CD4-positive, alpha-beta T cell treated with Interleukin-17A for 1 hour (primary cell): ENCODE data around the gene AQP9.
"Not testable (repeated sequence)": the region's sequence is repeated elsewhere in the genome, so short reads cannot be mapped to it uniquely, and the experiment has no call there.

ENCODE experiments used
- DNase-seq: peaks from one replicate; pipeline ENCODE4 v3.0.0-alpha.2; 2020

The AQP9 gene

DNA sequence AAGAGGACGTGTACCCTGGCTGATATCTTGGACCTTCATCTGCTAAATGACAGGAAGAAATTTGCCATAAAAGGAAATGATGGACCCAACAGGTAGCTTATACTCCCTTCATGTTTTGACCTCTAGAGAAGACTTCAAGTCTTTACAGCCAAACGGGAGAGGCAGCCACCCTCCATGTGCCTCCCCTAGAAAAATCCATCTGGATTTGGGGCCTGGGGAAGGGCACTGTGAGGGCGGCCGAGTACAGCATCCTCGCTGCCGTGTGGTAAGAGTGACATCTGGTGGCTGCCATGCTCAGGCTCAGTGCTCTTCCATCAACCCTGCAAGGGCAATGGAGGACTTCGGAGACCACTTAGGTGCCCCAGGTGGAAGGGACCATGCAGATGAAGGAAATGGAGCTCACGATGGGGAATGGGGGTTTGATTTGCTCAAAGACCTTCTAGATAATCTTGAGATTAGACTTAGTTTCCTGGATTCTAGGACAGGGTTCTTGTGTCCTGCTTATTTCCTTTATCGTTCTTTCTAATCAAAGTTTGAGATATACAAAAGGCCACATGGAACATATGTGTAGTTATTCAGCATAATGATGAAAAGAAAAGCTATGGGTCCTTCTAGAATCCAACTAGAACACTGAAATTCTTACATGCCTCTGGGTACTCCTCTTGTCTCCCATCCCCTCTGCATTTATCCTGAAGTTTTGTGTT is 44.4 kb downstream of the AQP9 start:
- DNase-seq: peak; percentile 10

DNA sequence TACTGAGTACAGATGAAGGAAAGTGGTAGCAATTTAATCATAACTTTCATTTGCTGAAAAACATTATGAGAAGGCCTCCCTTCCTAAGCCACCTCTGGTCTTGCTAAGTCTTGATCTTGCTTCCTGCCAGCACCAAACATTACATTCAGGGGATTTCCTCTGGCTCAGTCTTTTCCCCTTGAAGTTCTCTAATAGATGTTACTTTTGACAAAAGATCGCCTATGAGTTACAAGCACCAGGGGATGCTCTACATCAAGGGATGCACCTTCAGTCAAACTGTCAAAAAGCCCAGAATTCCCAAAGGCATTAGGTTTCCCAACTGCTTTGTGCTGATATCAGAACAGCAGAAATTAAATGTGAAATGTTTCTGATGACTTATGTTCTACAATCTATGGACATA is 47.3 kb downstream of the AQP9 start:
- DNase-seq: no peak

DNA sequence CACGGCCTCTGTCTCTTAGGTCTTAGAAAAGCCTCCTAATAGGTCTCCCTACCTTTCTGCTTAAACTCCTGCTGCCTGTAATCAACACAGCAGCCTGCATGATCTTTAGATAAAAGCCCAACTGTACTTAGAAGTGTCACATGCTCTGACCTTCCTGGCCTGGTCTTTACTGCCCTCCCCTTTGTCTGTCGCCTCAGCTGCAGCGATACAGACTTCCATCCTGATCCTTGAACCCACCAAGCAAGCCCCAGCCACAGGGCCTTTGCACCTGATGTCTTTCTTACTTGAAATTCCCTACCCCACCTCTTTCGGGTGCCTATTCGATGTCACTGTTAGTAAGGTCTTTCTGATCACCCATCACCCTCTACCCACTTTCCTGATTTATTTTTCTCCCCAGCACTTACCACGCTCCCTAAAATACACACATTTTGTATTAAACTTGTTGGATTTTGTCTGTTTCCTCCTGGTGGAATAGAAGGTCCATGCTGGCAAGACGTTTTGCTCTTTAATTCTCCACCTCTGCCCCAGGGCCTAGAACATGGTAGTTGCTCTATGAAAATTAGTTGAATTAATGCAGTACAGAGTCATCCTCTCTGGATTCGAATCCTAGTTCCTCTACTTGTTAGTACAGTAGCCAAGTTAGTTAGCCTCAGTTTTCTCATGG is 51.1 kb downstream of the AQP9 start:
- no peak for DNase-seq

DNA sequence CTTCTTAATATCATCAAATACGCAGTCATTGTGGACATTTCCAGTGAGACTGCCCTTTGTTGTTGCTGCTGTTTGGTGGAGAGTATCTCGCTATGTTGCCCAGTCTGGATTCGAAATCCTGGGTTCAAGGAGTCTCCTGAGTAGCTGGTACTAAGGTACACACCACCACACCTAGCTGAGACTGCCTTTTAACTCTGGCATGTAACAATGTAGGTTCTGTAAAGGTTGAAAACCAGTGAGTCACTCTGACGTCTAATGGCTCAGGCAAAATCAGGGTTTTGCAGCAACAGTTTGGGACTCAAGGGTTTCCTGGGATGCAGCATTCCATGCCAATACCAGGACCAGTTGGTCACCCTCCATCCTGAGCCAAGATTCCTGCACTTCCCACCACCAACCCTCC is 52.2 kb downstream of the AQP9 start:
- DNase-seq: no peak

DNA sequence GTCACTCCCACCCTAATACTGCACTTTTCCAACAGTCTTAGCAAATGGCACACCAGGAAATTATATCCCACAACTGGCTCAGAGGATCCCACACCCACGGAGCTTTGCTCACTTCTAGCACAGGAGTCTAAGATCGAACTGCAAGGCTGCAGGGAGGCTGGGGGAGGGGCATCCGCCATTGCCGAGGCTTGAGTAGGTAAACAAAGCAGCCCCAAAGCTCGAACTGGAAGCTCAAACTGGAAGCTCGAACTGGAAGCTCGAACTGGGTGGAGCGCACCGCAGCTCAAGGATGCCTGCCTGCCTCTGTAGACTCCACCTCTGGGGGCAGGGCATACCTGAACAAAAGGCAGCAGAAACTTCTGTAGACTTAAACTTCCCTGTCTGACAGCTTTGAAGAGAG is 55.5 kb downstream of the AQP9 start:
- not testable (repeated sequence) for DNase-seq

DNA sequence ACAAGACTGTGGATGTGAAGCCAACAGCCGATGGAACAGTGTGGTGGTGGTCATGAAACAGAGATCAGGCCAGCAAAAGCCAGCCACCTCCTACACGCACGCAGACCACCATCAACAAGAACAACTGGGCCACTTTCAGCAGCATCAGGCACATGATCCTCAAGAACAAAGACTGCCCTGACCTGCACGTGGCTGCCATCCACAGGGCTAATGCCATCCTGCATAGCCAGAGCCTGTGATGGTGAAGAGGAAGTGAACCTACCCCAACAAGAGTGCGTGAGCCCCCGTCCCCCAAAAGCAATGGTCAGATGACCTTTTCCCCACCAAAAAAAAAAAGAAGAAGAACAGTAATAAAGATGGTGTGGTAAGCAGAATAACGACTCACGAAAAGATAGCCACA is 62.6 kb downstream of the AQP9 start:
- no peak for DNase-seq

DNA sequence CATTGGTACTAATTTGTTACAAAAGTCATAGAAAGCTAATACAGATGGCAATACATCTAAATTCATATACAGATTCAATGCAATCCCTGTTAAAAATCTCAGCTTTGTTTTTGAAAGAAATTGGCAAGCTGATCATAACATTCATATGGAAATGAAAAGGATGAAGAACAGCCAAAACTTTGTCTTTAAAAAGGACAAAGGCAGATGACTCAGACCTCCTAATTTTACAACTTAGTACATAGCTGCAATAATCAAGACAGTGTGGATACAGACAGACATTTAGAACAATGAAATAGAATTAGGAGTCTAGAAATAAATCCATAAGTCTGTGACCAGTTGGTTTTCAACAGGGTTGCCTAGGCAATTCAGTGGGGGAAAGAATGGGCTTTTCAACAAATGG is 63.3 kb downstream of the AQP9 start:
- DNase-seq: no peak

DNA sequence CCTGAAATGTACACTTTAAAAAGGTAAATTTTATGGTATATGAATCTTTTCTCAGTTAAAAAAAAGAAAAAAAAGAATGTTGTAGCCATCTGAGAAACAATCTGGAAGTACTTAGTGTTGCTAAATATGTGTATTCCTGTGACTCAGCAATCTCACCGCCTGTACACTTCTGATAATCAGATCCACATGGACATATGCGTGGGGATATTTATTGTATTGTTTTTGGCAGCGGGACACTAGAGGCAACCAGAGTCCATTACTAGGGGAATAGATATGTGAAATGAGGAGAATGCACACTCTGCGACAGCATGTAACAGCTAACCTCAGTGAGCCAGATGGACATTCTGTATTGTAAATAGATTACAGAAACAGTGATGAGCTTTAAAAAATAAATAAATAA is 65.4 kb downstream of the AQP9 start:
- no peak for DNase-seq

DNA sequence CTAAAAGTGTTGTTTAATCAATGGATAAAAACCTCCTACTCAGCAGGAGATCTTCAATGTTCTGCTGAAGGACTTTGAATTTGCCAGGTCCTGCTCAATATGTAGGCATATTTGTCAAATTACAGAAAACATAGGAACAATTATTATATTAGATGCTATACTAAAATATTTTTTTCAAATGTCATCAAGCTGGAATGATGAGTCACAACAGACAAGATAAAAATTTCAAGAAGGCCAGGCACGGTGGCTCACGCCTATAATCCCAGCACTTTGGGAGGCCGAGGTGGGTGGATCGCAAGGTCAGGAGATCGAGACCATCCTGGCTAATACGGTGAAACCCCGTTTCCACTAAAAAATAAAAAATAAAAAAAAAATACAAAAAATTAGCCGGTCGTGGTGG is 68.0 kb downstream of the AQP9 start:
- DNase-seq: no peak

DNA sequence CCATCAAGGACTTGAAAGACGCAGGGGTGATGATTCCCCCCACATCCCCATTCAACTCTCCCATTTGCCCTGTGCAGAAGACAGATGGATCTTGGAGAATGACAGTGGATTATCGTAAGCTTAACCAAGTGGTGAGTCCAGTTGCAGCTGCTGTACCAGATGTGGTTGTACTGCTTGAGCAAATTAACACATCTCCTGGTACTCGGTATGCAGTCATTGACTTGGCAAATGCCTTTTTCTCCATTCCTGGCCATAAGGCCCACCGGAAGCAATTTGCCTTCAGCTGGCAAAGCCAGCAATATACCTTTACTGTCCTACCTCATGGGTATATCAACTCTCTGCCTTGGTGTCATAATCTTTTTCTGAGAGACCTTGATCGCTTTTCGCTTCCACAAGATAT is 70.0 kb downstream of the AQP9 start:
- not testable (repeated sequence) for DNase-seq

DNA sequence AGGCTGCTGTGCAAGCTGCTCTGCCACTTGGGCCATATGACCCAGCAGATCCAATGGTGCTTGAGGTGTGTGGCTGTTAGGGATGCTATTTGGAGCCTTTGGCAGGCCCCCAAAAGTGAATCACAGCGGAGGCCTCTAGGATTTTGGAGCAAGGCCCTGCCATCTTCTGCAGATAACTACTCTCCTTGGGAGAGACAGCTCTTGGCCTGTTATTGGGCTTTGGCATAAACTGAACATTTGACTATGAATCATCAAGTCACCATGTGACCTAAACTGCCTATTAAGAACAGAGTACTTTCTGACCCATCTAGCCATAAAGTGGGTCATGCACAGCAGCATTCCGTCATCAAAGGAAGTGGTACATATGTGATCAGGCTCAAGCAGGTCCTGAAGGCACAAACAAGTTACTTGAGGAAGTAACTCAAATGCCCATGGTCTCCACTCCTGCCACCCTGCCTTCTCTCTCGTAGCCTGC is 70.9 kb downstream of the AQP9 start:
- DNase-seq: peak; percentile 62

DNA sequence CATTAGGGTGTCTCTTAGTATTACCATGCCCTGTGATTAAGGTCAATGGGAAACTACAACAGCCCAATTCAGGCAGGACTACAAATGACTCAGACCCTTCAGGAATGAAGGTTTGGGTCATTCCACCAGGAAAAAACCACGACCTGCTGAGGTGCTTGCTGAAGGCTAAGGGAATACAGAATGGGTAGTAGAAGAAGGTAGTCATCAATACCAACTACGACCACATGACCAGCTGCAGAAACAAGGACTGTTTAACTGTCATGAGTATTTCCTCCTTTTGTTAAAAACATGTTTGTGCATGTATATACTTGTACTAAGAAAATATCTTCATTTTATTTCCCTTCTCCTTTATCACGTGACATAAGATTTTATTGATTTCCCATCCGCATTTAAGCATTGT is 71.8 kb downstream of the AQP9 start:
- DNase-seq: not testable (repeated sequence)

DNA sequence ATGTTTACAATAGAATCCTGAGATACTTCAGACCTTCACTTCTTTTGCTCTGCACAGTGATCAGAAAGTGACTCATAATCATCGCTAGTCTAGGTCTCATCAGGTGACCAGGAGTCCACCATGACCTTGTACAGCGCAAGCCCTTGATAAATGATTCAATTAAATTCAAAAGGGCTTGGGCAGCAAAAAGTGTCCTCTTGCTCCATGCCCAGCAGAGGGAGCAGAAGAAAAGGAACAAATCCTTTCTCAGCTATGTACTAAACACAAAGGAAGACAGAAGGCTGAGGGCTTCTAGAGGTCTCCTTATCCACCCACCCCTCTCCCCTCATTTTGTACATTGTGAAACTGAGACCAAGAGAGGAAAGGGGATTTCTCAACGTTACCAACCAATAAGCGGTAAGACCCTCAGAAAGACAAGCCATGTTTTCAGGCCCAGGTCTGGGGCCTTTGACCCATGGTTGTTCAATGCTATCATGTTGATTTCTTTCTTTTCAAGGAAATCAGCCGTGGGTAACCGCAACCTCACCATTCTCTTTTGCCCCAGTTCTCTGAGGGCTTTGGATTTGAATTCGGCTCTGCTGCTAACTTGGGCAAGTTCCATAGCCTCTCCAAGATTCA is 74.8 kb downstream of the AQP9 start:
- no peak for DNase-seq

DNA sequence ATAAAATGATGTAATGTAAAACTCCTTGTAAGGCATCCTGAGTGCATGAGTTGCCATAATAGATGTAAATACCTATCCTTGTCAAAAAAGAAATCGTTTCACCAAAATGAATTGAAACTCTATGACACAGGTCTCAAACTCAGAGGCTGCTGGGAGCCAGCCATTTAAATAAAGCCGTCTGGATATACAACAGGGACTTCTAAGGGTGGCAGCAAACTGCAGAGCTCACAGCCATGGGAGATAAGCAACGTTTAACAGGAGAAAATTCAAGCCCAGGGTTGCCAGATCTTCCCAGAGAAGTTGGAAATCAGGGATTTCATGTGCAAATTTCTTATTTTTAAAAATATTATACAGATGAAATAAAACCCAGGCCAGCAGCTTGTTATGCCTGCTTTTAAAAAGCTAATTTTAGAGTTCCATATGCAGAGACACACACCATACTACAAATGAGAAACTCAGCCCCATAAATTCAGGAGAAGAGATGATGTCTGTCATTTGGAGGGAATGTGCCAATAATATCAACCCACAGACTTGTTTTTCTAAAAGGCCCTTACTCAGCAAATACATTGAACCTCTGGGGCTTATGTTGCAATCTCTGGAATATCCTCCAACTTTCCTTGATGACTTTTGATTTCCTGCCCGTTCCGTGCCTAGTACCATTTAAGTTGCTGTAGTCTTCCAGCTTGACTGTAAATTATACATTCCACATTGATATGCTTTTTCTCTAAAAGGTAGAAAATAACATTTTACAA is 75.6 kb downstream of the AQP9 start:
- no peak for DNase-seq

DNA sequence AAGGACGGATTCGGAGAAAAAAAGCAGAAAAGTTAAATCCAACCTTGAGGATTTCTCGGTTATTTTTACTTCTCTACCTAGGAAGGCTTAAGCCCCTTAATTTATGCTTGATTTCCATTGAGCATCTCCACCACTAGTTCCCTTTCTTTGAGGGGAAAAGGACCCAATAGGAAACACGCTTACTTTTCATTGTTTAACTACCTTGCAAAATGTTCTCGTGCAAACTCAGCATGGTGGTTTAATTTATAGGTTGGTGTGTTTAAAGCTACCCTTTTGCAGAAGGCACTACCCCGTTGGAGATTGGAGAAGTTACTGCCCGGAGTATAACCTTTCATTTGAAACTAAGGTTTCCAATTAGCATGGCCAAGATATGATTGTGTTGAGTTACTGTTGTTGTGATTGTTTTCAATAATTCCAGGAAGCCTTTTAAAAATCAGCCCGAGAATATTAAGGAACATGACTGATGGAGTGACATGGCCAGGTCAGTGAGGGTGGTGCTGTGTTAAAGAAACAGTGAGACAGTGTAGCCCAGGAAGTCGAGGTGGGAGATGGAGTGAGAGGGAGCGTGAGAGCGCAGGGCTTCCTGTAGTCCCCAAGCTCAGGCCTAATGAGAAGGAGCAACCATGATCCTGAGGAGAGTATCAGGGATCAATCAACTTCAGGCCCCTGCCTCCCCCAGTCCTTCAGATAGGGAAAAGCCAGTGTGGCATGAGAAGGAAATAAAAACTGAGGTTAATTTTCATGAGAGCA is 76.6 kb downstream of the AQP9 start:
- no peak for DNase-seq

DNA sequence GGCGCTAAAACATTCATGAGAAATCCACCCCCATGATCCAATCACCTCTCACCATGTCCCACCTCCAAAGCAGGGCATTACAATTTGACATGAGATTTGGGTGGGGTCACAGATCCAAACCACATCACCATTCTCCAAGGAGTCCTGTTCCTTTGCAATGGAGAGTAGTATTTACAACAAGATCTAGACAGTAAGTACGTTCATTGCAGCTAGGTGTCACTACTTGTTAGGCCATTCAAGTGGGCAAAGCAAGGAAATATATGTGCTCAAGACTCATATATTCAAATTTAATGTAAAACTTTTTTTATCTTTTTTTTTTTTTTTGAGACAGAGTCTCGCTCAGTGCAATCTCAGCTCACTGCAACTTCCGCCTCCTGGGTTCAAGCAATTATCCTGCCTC is 79.3 kb downstream of the AQP9 start:
- no peak for DNase-seq

DNA sequence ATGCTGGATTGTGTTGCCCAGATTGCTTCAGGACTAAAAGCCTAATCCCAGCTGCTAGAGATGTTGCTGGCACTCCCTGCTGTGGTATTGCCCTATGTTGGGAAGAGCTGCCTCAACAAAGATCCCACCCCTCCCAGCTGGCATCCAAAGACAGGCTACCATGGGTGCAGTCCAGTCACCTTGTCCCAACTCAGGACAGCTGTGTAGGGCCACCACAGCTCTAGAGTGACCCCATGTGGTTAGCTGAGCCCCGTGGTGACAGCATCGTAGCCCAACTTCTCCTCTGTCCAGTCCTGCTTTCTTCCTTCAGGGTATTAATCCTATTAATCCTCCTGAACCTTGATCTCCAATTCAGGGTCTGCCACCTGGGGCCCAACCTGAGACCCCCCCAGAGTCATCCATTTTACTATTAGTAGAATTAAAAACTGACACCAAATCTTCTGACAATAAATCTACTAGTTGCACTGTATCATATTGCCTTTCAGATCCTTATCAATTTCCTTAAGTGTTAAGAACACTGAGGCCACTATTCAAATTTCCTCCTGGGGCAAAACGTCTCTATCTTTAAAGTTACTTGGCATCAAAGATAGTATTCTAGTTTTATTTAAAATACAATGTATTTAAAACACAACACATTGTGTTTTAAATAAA is 83.5 kb downstream of the AQP9 start:
- DNase-seq: no peak

DNA sequence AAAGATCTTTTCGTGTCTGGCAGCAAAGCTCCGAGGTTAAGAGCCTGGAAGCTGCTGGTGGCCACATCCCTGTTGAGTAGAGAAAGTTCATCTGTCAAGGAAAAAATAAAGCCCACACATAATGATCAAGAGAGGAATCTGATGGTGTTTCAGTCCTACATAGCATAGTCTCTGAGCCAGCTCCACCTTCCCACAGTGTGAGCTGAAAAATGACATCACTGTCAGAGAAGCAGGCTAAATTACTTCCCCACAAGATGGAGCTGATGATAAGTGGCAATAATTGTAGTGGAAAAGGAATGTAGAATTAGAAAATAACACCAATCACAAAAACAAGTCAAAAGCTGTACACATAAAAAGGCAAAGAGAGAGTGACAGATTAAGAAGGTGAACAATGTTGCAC is 84.5 kb downstream of the AQP9 start:
- DNase-seq: no peak

DNA sequence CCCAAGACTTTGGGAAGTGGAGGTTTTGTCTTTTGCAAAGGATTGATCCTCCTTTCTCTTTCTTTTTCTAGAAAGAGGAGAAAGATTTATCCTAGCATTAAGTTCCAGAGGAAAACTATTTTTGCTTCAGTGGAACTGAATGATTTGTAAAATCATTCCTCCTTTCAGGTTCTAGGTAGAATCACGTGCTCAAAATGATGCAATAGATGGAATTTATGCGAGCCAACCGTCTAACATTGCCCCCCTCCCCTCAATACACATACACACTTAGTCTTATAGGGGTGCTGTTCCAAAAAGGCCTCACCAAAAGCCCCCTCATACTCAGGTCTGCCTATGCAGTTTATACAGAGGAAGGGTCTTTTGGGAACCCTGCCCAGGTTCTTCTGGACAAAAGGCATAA is 85.3 kb downstream of the AQP9 start:
- no peak for DNase-seq

DNA sequence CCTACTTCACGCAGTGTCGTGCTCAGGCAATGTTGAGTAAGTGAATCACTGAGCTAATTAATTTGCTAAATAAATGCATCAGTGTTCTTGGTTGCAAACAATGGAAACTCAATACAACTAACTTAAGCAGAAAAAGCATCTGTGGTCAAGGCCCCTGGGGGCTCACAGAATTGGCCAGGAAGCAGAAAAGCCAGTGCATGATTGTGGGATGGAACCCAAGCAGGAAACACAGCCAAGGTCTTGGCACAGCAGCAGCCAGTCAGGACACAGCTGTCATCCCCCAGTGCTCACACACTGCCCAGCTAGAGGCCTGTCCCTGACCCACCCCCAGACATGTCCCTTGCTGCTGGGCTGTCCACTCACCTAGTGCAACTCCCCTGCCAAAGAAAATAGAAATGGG is 85.9 kb downstream of the AQP9 start:
- DNase-seq: no peak

DNA sequence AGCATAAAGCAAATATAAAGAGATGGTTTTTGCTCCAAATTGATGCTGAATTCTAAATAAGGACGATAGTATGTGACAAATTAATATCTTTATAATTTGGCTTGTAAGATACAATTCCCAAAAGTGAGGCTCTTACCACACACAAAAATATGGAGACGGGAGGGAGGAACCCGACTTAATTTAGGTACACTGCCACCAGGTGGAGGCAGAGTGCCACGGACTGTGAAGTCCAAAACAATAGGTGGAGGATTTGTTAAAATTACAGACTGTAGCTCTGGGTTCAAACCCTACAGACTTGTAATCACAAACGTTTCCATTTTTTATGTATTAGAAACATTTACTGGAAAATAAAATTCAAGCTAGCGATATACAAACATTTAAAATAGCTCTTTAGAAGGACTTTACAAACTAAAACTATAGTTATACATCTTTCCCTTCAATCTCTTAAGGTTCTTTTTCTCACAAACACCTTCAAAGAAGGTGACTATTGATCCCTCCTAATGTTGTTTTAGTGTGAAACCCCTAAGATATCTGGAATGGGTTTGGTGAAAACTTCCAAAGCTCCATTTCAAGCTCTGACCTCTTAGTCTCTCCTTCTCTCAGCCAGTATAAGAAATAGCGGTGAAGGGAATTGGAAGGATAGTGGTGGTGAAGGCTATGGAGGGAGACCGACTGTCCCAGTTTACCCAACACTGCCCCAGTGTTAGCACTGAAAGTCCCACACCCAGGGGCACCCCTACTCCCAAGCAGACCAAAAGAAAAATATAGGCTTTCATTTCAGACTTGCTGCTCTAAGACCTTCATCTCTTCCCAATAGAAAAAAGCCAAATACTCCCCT is 89.7 kb downstream of the AQP9 start:
- peak; percentile 64 for DNase-seq
